Endothelial cell of umbilical vein (primary cell): ENCODE data around the gene BAX. TPM values are rescaled to one million over a fixed set of nuclear protein-coding genes. Genes with fewer than 3 reads are reported as not detected.

ENCODE experiments used
- BruUV-seq: library from RNA; stranded (reverse); fragments of 400-500 nt; replicated peaks from 2 replicates; lab custom pipeline; 2021; lab: Mats Ljungman, UMichigan
- CTCF ChIA-PET: fragments of 300-600, 350-600 bp; sonication (Branson Sonifier 250); formaldehyde crosslinking; loops from one replicate; lab custom pipeline; 2021; ENCODE audit warnings: antibody characterized with exemption, inconsistent platforms; lab: Charles Lee
- POLR2A ChIA-PET: fragments of 300-600, 350-600 bp; sonication (Branson Sonifier 250); formaldehyde crosslinking; loops from one replicate; lab custom pipeline; 2021; ENCODE audit warnings: antibody characterized with exemption, inconsistent platforms; lab: Charles Lee
- DNase-seq: peaks from one replicate; pipeline ENCODE4 v3.0.0-alpha.2; 2011; ENCODE audit warnings: low read depth, low spot score
- FAIRE-seq: peaks from 2 replicates; lab custom pipeline; 2011; peaks lifted over from hg19 to GRCh38; lab: Jason Lieb, UNC
- H2AFZ ChIP-seq: 2 replicates; pipeline ENCODE4 v1.6.0; 2012; ENCODE audit warnings: low read depth, low read length, control low read depth, inconsistent platforms
- H3K27ac ChIP-seq: 2 replicates; pipeline ENCODE4 v1.5.1; 2011; ENCODE audit warnings: low read depth, mild to moderate bottlenecking, control low read depth, low read length, moderate library complexity; ENCODE audit not compliant: insufficient read depth
- H3K27me3 ChIP-seq, 2 experiments: 2 replicates each; pipeline versions ENCODE4 v1.6.0 to v1.6.1; 2011; ENCODE audit warnings: low read length in 2 of 2, mixed read lengths in 1 of 2; ENCODE audit not compliant: control insufficient read depth in 2 of 2, insufficient read depth in 2 of 2
- H3K36me3 ChIP-seq, 2 experiments: 2 replicates in 1 of 2; 3 replicates in 1 of 2; pipeline ENCODE4 v1.5.1; 2011; ENCODE audit warnings: low read length in 2 of 2, mild to moderate bottlenecking in 1 of 2, moderate library complexity in 1 of 2; ENCODE audit not compliant: control insufficient read depth in 2 of 2, insufficient read depth in 2 of 2; ENCODE audit errors: extremely low read depth in 1 of 2
- H3K4me1 ChIP-seq: 3 replicates; pipeline ENCODE4 v1.5.1; 2011; ENCODE audit warnings: mild to moderate bottlenecking, low read length; ENCODE audit not compliant: control insufficient read depth, insufficient read depth; ENCODE audit errors: extremely low read depth
- H3K4me2 ChIP-seq: 2 replicates; pipeline ENCODE4 v1.6.1; 2011; ENCODE audit warnings: low read length, control low read depth, mixed read lengths; ENCODE audit not compliant: insufficient read depth
- H3K4me3 ChIP-seq, 3 experiments: fragments of 200-600 bp in 1 of 3; sonication (generic), shearing (Covaris generic) in 1 of 3; replicated peaks in 1 of 3; 2 replicates each; pipeline ENCODE4 v1.5.1; 2011 to 2016; ENCODE audit warnings: control low read depth in 3 of 3, low read length in 3 of 3, mild to moderate bottlenecking in 2 of 3, inconsistent platforms in 1 of 3, low read depth in 1 of 3, moderate library complexity in 1 of 3; ENCODE audit not compliant: insufficient read depth in 1 of 3
- H3K79me2 ChIP-seq: 2 replicates; pipeline ENCODE4 v1.6.0; 2012; ENCODE audit warnings: low read length, inconsistent platforms; ENCODE audit not compliant: control insufficient read depth, insufficient read depth
- H3K9ac ChIP-seq: replicated peaks from 2 replicates; pipeline ENCODE3; 2011; ENCODE audit warnings: low read length, control low read depth; ENCODE audit not compliant: insufficient read depth; ENCODE audit errors: extremely low read depth
- H3K9me1 ChIP-seq: replicated peaks from 3 replicates; pipeline ENCODE4 v1.6.0; 2011; ENCODE audit warnings: mild to moderate bottlenecking, low read length; ENCODE audit not compliant: control insufficient read depth, insufficient read depth; ENCODE audit errors: extremely low read depth
- H3K9me3 ChIP-seq: replicated peaks from 2 replicates; pipeline ENCODE4 v1.5.1; 2012; ENCODE audit warnings: low read length, inconsistent platforms; ENCODE audit not compliant: control insufficient read depth, insufficient read depth
- H4K20me1 ChIP-seq: replicated peaks from 2 replicates; pipeline ENCODE3; 2011; ENCODE audit warnings: mild to moderate bottlenecking, low read length; ENCODE audit not compliant: control insufficient read depth, insufficient read depth; ENCODE audit errors: extremely low read depth
- EZH2 ChIP-seq: IDR thresholded peaks from 2 replicates; pipeline ENCODE4 v1.6.1; 2012; ENCODE audit warnings: borderline replicate concordance, low read depth, mild to moderate bottlenecking, moderate library complexity, low read length, inconsistent platforms; ENCODE audit not compliant: severe bottlenecking
- MYC ChIP-seq: IDR thresholded peaks from one replicate; pipeline ENCODE4 v1.6.1; 2011; ENCODE audit warnings: mild to moderate bottlenecking, low read depth, low read length
- POLR2A ChIP-seq: IDR thresholded peaks from 2 replicates; pipeline ENCODE4 v1.6.1; 2012; ENCODE audit warnings: low read depth, mild to moderate bottlenecking, control low read depth, low read length
- POLR2AphosphoS5 ChIP-seq: IDR thresholded peaks from 2 replicates; pipeline ENCODE4 v1.6.1; 2012; ENCODE audit warnings: low read depth, mild to moderate bottlenecking, control low read depth, low read length, moderate library complexity; ENCODE audit not compliant: insufficient read depth
- dilution Hi-C: fragments of 300-500 bp; cut with MboI; formaldehyde crosslinking; loops from one replicate; pipeline ENCODE4 v1.15.0; 2019; ENCODE audit warnings: low sequenced_read_pairs; ENCODE audit not compliant: extremely low pct_ligation_motif_present
- intact Hi-C: fragments of 100-400 bp; cut with micrococcal nuclease; formaldehyde crosslinking; loops from one replicate; pipeline ENCODE4 v1.10.0; 2022
- polyA plus RNA-seq, 4 experiments: library from polyadenylated mRNA; depleted of rRNA in 3 of 4; stranded (reverse) in 3 of 4; unstranded in 1 of 4; fragments of >200 nt; gene quantifications; 2 replicates each; pipeline versions ENCODE4 v1.2.1 to v1.2.3, GENCODE V29; 2011 to 2012; ENCODE audit warnings: missing spikeins in 1 of 4
- total RNA-seq: library from RNA; stranded (reverse); gene quantifications from 2 replicates; pipeline ENCODE4 v1.2.3, GENCODE V29; 2021
- TF ChIP-seq, protein P1 (sequence below), 2 donors: IDR thresholded peaks; 1 replicate in 1 of 2; 2 replicates in 1 of 2; pipeline ENCODE4 v1.5.1; 2011; ENCODE audit warnings: low read length in 2 of 2, mild to moderate bottlenecking in 2 of 2, moderate library complexity in 2 of 2, control low read depth in 1 of 2, inconsistent platforms in 1 of 2, low read depth in 1 of 2; ENCODE audit not compliant: insufficient read depth in 1 of 2; ENCODE audit errors: extremely low read depth in 1 of 2
- TF ChIP-seq, protein P2 (sequence below): IDR thresholded peaks from 2 replicates; pipeline ENCODE4 v1.6.1; 2011; ENCODE audit not compliant: insufficient read depth, insufficient read length

BAX gene
- total and polyA plus RNA-seq, 2 donors (not counting 3 experiments of a cell fraction or from before 2014, with no cell fraction given) = 267 to 283 TPM

DNA sequence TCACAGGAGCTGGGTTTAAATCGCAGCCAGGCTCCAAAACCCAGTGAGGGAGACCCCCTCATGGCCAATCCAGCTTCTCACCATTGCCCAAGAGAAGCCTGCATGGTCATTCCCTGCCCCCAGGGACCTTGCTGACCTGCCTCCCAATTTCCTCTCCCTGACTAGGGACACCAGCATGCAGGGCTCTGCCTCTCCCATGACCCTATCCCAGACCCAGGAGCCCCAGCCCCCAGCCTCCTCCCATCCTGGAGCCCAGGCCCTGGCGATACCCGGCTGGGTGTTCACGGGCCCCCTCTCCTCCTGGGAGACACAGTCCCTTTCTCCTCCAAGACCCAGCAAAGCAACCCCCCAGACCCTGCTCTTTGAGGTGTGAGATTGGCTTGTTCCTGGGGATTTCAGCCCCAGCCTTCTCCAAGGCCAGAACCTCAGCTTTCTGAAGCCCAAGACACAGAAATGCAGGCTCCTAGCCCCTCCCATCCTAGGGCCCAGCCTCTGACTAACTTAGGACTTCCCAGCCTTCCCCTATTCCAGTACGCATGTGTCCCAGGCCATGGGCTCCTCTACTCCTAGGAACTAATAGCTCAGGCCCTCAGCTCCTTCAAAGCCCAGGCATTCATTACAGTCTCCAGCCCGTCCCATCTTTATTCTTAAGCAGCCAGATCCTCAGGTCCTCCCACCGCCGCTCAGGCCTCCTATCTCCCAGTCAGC, 37.4 kb downstream of the BAX start:
- Histone ChIP-seq H3K9ac (peak overlapping the region; percentile 89), H3K9me3 (no peaks in the 10 kb centered on the region), H3K9me1 (no peaks in the 10 kb centered on the region), H3K4me2 (peak overlapping the region; percentile 80), H2AFZ (peak overlapping the region; percentile 49), H3K4me3 (peak overlapping the region; percentile 83 to 92 (median 86)), H3K4me1 (peaks cover 14% of the 10 kb centered on the region), H3K27ac (peak overlapping the region; percentile 48), H3K27me3 (no peaks in the 10 kb centered on the region), H3K79me2 (peaks cover 51% of the 10 kb centered on the region), H4K20me1 (no peaks in the 10 kb centered on the region), H3K36me3 (peaks cover 0 to 7% of the 10 kb centered on the region in 2 experiments)
- peak; percentile 70 for DNase-seq
- no TSS peak for BruUV-seq
- dilution Hi-C loops = no loop called here
- CTCF ChIA-PET = interaction anchor here (0.9 to 3.3 kb wide), 10 partner anchors 15 to 233 kb away, joined by 3 to 41 read pairs (median 6); partner anchors contain the start of gene NUCB1
- POLR2A ChIA-PET = no interaction called here
- intact Hi-C loops = loop anchor here (2.0 to 10.0 kb wide), 3 partner anchors 13 to 357 kb away; partner anchors contain the start of genes DBP, HRC and TRPM4
- TF ChIP-seq EZH2 = no peak
- TF ChIP-seq POLR2AphosphoS5 = peak; percentile 16
- TF ChIP-seq, protein P1, sequence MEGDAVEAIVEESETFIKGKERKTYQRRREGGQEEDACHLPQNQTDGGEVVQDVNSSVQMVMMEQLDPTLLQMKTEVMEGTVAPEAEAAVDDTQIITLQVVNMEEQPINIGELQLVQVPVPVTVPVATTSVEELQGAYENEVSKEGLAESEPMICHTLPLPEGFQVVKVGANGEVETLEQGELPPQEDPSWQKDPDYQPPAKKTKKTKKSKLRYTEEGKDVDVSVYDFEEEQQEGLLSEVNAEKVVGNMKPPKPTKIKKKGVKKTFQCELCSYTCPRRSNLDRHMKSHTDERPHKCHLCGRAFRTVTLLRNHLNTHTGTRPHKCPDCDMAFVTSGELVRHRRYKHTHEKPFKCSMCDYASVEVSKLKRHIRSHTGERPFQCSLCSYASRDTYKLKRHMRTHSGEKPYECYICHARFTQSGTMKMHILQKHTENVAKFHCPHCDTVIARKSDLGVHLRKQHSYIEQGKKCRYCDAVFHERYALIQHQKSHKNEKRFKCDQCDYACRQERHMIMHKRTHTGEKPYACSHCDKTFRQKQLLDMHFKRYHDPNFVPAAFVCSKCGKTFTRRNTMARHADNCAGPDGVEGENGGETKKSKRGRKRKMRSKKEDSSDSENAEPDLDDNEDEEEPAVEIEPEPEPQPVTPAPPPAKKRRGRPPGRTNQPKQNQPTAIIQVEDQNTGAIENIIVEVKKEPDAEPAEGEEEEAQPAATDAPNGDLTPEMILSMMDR (IDR thresholded peaks at IDR 0.05; ENCODE audit: extremely low read depth in 1 of 2, insufficient read depth in 1 of 2, low read depth in 1 of 2, low read length in 2 of 2) = no peak
- peak; percentile 56 for TF ChIP-seq POLR2A
- TF ChIP-seq, protein P2, sequence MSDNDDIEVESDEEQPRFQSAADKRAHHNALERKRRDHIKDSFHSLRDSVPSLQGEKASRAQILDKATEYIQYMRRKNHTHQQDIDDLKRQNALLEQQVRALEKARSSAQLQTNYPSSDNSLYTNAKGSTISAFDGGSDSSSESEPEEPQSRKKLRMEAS = no peak
- no peak for TF ChIP-seq MYC
- FAIRE-seq = peak; percentile 96
